NCI-H2227 (cell line): ENCODE data around the gene MLLT3.

Experiments
- DNase-seq: peaks from one replicate; lab custom pipeline; 2025; ENCODE audit not compliant: unreplicated experiment; lab: John Stamatoyannopoulos, UW

MLLT3 gene

GRCh38 chr9:20313415-20313814, 308.9 kb downstream of the MLLT3 start:
- DNase-seq: no peak

GRCh38 chr9:20312732-20313131, 309.6 kb downstream of the MLLT3 start:
- no peak for DNase-seq

GRCh38 chr9:20310024-20310423, 312.3 kb downstream of the MLLT3 start:
- no peak for DNase-seq

GRCh38 chr9:20309124-20309523, 313.2 kb downstream of the MLLT3 start:
- no peak for DNase-seq

GRCh38 chr9:20307621-20308020, 314.7 kb downstream of the MLLT3 start:
- no peak for DNase-seq

- no peak for DNase-seq
These were observed 316.8 kb downstream of the MLLT3 start for GRCh38 chr9:20305452-20305851.

GRCh38 chr9:20303996-20304395, 318.3 kb downstream of the MLLT3 start:
- DNase-seq: no peak

- no peak for DNase-seq
These were observed 319.2 kb downstream of the MLLT3 start for GRCh38 chr9:20303066-20303465.

- no peak for DNase-seq
These were observed 320.1 kb downstream of the MLLT3 start for GRCh38 chr9:20302197-20302596.

- no peak for DNase-seq
These were observed 321.7 kb downstream of the MLLT3 start for GRCh38 chr9:20300430-20301115.

GRCh38 chr9:20297646-20298084, 324.6 kb downstream of the MLLT3 start:
- DNase-seq: no peak

- DNase-seq: no peak
These were observed 326.7 kb downstream of the MLLT3 start for GRCh38 chr9:20295555-20295954.

- no peak for DNase-seq
These were observed 328.1 kb downstream of the MLLT3 start for GRCh38 chr9:20294046-20294750.

- no peak for DNase-seq
These were observed 330.3 kb downstream of the MLLT3 start for GRCh38 chr9:20292002-20292401.
